Central memory CD8-positive, alpha-beta T cell (primary cell): Measurements from ENCODE around the gene TF.

ENCODE experiments used
- ATAC-seq: fragments of 150-1000 bp; cut with Tn5 transposase; replicated peaks from 2 replicates; pipeline ENCODE4 v1.10.0; 2022; ENCODE audit warnings: mild to moderate bottlenecking, moderate FRiP score, moderate number of reproducible peaks; ENCODE audit not compliant: poor library complexity, severe bottlenecking; ENCODE audit errors: extremely low read depth
- DNase-seq, 2 donors: peaks; one replicate each; pipeline ENCODE4 v3.0.0; 2021; ENCODE audit warnings: low spot score in 2 of 2
- H3K27ac Mint-ChIP-seq: one replicate; pipeline ENCODE4 v1.8.0; 2022; ENCODE audit warnings: low read depth, mild to moderate bottlenecking, moderate library complexity, mixed read lengths
- H3K27me3 Mint-ChIP-seq: one replicate; pipeline ENCODE4 v1.8.0; 2022; ENCODE audit warnings: mixed read lengths
- H3K36me3 Mint-ChIP-seq: one replicate; pipeline ENCODE4 v1.8.0; 2022; ENCODE audit warnings: mild to moderate bottlenecking, moderate library complexity, mixed read lengths; ENCODE audit not compliant: insufficient read depth
- H3K4me1 Mint-ChIP-seq: one replicate; pipeline ENCODE4 v1.8.0; 2022; ENCODE audit warnings: mixed read lengths
- H3K4me3 Mint-ChIP-seq: one replicate; pipeline ENCODE4 v1.8.0; 2022; ENCODE audit warnings: mild to moderate bottlenecking, moderate library complexity, mixed read lengths
- H3K9me3 Mint-ChIP-seq: one replicate; pipeline ENCODE4 v1.8.0; 2022; ENCODE audit warnings: mixed read lengths

Gene TF

GRCh38 chr3:133745981-133746711 lies at the start of gene TF:
Gene TF (plus strand): TSS chr3:133746393. CDS start chr3:133746441, 48 bp downstream.
- Mint-ChIP-seq H3K4me1 (no peaks in the 10 kb centered on the region), H3K9me3 (no peaks in the 10 kb centered on the region), H3K27me3 (peaks cover 77% of the 10 kb centered on the region), H3K36me3 (no peaks in the 10 kb centered on the region), H3K4me3 (no peak within 1 kb of the TSS), H3K27ac (no peak within 1 kb of the TSS)
- DNase-seq (no peak), ATAC-seq (no peak)

GRCh38 chr3:133697960-133698359 lies 48.2 kb upstream of the TF start:
- H3K4me1 Mint-ChIP-seq: no peaks in the 10 kb centered on the region
- no peak for DNase-seq
- H3K36me3 Mint-ChIP-seq: peaks cover 1% of the 10 kb centered on the region
- no peaks in the 10 kb centered on the region for H3K9me3 Mint-ChIP-seq
- no peak overlapping the region for H3K4me3 Mint-ChIP-seq
- peaks cover 6% of the 10 kb centered on the region for H3K27me3 Mint-ChIP-seq
- no peak for ATAC-seq
- no peak overlapping the region for H3K27ac Mint-ChIP-seq

GRCh38 chr3:133699467-133699866 lies 46.7 kb upstream of the TF start:
- Mint-ChIP-seq H3K27me3 (peaks cover 15% of the 10 kb centered on the region), H3K4me1 (no peaks in the 10 kb centered on the region), H3K9me3 (no peaks in the 10 kb centered on the region), H3K36me3 (peaks cover 1% of the 10 kb centered on the region), H3K27ac (no peak overlapping the region), H3K4me3 (no peak overlapping the region)
- no peak for ATAC-seq
- DNase-seq: no peak

DNA sequence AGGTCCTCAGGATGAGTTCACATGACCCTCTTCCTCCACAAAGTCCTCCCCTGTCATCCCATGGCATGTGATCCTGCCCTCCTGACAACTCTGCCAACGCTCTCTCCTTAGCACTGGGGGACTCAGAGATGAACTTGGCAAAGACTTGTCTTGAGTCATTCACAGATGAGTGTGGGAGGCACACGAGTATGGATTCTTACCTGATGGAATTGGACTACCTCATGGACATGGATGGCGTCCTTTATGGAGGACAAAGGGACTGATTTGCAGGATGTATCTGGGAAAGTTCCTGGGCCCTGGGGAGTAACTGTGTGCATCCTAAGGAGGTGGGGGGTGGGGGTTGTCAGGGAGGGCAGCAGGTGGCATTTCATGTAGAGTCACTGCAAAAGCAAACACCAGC lies 46.3 kb upstream of the TF start:
- H3K27me3 Mint-ChIP-seq: peaks cover 20% of the 10 kb centered on the region
- peaks cover 1% of the 10 kb centered on the region for H3K36me3 Mint-ChIP-seq
- H3K9me3 Mint-ChIP-seq: no peaks in the 10 kb centered on the region
- no peaks in the 10 kb centered on the region for H3K4me1 Mint-ChIP-seq
- H3K27ac Mint-ChIP-seq: no peak overlapping the region
- DNase-seq (no peak), ATAC-seq (no peak)
- H3K4me3 Mint-ChIP-seq: no peak overlapping the region

GRCh38 chr3:133700351-133700750 lies 45.8 kb upstream of the TF start:
- H3K4me3 Mint-ChIP-seq: no peak overlapping the region
- H3K27me3 Mint-ChIP-seq: peaks cover 24% of the 10 kb centered on the region
- DNase-seq (no peak), ATAC-seq (no peak)
- H3K27ac Mint-ChIP-seq: no peak overlapping the region
- no peaks in the 10 kb centered on the region for H3K9me3 Mint-ChIP-seq
- peaks cover 1% of the 10 kb centered on the region for H3K36me3 Mint-ChIP-seq
- H3K4me1 Mint-ChIP-seq: no peaks in the 10 kb centered on the region

DNA sequence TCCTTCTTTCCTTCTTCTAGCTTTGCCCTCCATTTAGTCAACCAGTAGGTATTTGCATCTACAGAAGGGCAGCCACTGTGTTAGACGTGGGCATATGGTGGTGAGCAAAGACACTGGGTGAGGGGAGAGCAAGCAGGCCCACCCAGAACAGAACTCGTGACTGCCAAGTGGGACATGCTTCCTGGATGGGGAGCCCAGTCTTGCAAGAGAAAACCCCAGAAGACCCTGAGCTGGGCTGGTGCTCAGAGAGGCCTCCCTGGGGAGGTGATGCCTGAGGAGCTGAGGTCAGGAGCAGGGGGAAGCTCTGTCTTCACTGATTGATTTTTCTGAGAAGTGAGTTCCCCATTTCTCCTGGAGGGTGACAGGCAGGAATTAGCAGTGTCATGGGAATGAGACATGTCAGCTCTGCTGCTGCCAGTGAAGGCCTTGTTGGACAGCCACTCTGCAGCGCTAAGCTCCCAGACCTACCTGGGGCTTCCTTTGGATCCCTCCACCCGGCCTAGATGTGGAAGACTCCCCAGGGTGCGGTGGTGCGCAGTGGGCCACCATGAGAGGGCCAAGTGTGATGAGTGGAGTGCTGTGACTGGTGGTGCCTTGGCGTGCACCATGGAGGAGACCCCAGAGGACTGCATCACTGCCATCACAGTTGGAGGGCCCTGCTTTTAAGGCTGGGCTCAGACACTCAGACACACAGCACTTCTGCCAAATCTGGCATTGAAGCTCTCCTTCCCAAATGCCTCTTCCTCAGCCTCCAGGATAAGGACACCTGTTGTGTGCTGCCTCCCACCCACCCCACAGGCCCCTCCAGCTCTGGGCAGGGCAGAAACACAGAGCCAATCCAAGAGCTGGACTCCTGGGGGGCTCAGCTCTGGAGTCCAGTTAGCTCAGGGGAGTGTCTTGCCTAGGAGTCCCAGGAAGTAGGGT lies 44.5 kb upstream of the TF start:
- no peak overlapping the region for H3K4me3 Mint-ChIP-seq
- no peaks in the 10 kb centered on the region for H3K36me3 Mint-ChIP-seq
- no peaks in the 10 kb centered on the region for H3K4me1 Mint-ChIP-seq
- H3K27ac Mint-ChIP-seq: no peak overlapping the region
- ATAC-seq (no peak), DNase-seq (no peak)
- peaks cover 28% of the 10 kb centered on the region for H3K27me3 Mint-ChIP-seq
- no peaks in the 10 kb centered on the region for H3K9me3 Mint-ChIP-seq

GRCh38 chr3:133703915-133704314 lies 42.3 kb upstream of the TF start:
- DNase-seq: no peak
- Mint-ChIP-seq H3K4me1 (no peaks in the 10 kb centered on the region), H3K4me3 (no peak overlapping the region), H3K27ac (no peak overlapping the region), H3K9me3 (no peaks in the 10 kb centered on the region), H3K36me3 (no peaks in the 10 kb centered on the region), H3K27me3 (peaks cover 38% of the 10 kb centered on the region)
- no peak for ATAC-seq

DNA sequence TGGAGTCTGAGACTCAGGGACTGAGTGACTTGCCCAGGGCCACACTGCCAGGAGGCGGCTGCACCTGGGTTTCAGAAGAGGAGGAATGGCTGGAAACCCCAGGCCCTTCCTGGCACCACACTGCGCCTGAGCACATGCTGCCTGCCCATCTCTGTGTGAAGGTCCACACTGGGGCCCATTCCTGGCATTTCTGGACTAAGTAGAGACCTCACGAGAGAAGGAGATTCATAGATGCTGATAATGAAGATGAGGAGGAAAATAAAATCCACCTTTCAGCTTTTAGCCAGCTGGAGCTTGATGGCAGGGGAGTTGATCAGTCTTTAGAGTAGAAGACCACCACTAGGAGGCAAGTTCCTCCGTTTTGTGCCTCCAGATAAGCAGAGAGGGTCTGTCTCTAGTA lies 40.2 kb upstream of the TF start:
- Mint-ChIP-seq H3K4me3 (no peak overlapping the region), H3K4me1 (no peaks in the 10 kb centered on the region), H3K27me3 (peaks cover 45% of the 10 kb centered on the region), H3K9me3 (no peaks in the 10 kb centered on the region), H3K27ac (no peak overlapping the region), H3K36me3 (no peaks in the 10 kb centered on the region)
- ATAC-seq: no peak
- no peak for DNase-seq

DNA sequence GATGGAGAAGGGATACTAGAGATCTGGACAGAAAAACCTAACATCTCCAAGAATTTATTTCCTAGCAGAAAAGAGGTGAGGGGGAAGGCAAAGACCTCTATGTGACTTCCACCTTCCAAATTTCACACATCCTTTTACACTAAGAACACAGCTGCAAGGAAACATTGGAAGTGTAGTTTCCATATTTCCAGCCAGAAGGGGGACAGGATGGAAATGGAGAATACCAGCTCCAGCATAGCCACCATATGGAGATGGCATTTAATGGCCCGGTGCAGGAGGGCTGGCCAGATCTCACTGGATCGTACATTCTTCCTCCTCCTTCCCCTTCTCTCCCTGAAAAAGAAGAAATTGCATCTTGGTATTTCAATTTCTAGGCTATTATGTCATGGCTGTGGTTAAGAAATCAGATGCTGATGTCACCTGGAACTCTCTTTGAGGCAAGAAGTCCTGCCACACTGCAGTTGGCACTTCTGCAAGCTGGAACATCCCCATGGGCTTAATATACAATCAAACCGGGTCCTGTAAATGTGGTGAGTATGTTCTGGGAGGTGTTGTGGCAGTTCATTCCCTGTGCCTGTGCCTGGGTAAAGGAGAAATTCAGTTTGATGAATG lies 36.9 kb upstream of the TF start:
- no peak overlapping the region for H3K4me3 Mint-ChIP-seq
- H3K9me3 Mint-ChIP-seq: no peaks in the 10 kb centered on the region
- no peaks in the 10 kb centered on the region for H3K4me1 Mint-ChIP-seq
- H3K27me3 Mint-ChIP-seq: peaks cover 46% of the 10 kb centered on the region
- ATAC-seq (no peak), DNase-seq (no peak)
- H3K27ac Mint-ChIP-seq: no peak overlapping the region
- H3K36me3 Mint-ChIP-seq: no peaks in the 10 kb centered on the region

DNA sequence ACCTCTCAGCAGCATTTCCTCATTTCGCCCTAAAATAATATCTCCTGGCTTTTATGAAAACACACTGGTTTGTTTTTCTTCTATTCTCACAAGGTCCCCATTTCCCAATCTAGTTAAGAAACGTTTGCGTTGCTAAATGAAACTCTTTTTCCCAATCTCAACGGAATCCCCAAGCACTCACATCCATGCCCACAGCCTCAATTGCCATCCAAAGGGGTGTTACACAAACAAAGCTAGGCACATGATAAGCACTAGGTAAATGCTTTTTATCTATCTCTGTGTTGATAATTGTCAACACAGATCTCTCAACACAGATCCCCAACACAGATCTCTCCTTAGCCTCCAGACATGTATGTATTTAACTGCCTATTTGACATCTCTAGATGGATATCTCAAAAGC lies 35.2 kb upstream of the TF start:
- H3K9me3 Mint-ChIP-seq: no peaks in the 10 kb centered on the region
- H3K27ac Mint-ChIP-seq: no peak overlapping the region
- no peaks in the 10 kb centered on the region for H3K4me1 Mint-ChIP-seq
- H3K4me3 Mint-ChIP-seq: no peak overlapping the region
- no peaks in the 10 kb centered on the region for H3K36me3 Mint-ChIP-seq
- H3K27me3 Mint-ChIP-seq: peaks cover 35% of the 10 kb centered on the region
- no peak for ATAC-seq
- no peak for DNase-seq

DNA sequence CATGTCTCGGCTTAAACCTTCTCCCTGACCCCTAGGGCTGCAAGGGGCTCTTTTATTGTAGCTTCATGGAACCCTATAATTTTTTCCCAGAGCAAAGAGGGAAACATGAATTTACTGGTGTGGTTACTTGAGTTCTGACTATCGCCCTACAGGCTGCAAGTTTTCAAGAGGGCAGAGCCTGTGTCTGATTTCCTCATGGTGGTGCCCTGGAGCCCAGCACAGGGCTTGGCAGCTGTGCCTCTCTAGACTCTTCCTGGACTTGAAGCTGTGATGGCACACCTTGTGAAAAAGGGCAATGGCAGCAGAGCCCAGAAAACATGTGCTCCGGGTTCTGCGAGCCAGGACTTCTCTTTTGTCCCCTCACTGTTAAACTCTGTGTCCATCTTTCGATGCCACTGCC lies 34.2 kb upstream of the TF start:
- H3K9me3 Mint-ChIP-seq: no peaks in the 10 kb centered on the region
- no peaks in the 10 kb centered on the region for H3K36me3 Mint-ChIP-seq
- no peak for ATAC-seq
- DNase-seq: no peak
- H3K27me3 Mint-ChIP-seq: peaks cover 29% of the 10 kb centered on the region
- no peaks in the 10 kb centered on the region for H3K4me1 Mint-ChIP-seq
- no peak overlapping the region for H3K4me3 Mint-ChIP-seq
- no peak overlapping the region for H3K27ac Mint-ChIP-seq

DNA sequence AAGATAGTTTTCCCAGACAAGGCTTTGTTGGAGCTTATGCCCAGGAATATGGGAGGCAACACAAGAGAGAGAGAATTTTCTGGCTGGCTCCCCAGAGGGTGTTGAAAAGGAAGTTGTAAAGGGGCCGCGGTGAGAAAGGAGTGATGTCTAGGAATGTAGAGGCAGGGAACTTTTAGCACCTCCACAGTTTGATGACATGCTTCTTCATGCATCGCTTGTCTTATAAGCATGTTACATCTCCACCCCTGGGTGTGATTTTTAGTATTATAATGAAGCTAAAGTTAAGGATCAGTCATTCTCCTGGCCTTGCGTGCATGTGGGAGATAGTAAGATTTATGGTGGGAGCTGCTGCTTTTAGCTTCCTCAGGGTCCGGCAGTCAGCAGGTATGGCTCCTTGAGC lies 32.8 kb upstream of the TF start:
- peaks cover 21% of the 10 kb centered on the region for H3K27me3 Mint-ChIP-seq
- H3K36me3 Mint-ChIP-seq: no peaks in the 10 kb centered on the region
- no peaks in the 10 kb centered on the region for H3K4me1 Mint-ChIP-seq
- no peaks in the 10 kb centered on the region for H3K9me3 Mint-ChIP-seq
- H3K27ac Mint-ChIP-seq: no peak overlapping the region
- ATAC-seq (no peak), DNase-seq (no peak)
- no peak overlapping the region for H3K4me3 Mint-ChIP-seq

GRCh38 chr3:133717424-133717823 lies 28.8 kb upstream of the TF start:
- H3K4me1 Mint-ChIP-seq: no peaks in the 10 kb centered on the region
- DNase-seq: no peak
- no peak overlapping the region for H3K27ac Mint-ChIP-seq
- H3K36me3 Mint-ChIP-seq: no peaks in the 10 kb centered on the region
- no peak overlapping the region for H3K4me3 Mint-ChIP-seq
- peaks cover 24% of the 10 kb centered on the region for H3K27me3 Mint-ChIP-seq
- ATAC-seq: no peak
- H3K9me3 Mint-ChIP-seq: peaks cover 4% of the 10 kb centered on the region
